Right atrium auricular region (tissue), 2 donors: ENCODE measurements around the gene TDO2. TPM values are rescaled to one million over a fixed set of nuclear protein-coding genes. Genes with fewer than 3 reads are reported as not detected.

Experiments
- DNase-seq: peaks from one replicate; pipeline ENCODE4 v3.0.0-alpha.2; 2019; ENCODE audit warnings: low spot score
- H3K27ac ChIP-seq, 2 donors: fragments of 200-600 bp; sonication (generic); 1 replicate in 1 of 2; 2 replicates in 1 of 2; pipeline ENCODE4 v1.5.1; 2016 to 2019
- H3K27me3 ChIP-seq, 2 donors: fragments of 200-600 bp; sonication (generic); one replicate each; pipeline versions ENCODE4 v1.5.1 to v1.6.0; 2017 to 2019
- H3K36me3 ChIP-seq: fragments of 200-600 bp; sonication (generic); one replicate; pipeline ENCODE4 v1.5.1; 2016
- H3K4me1 ChIP-seq, 2 donors: fragments of 200-600 bp; sonication (generic); one replicate each; pipeline versions ENCODE4 v1.5.1 to v1.6.0; 2017 to 2019
- H3K4me3 ChIP-seq, 2 donors: fragments of 200-600 bp; sonication (generic); 1 replicate in 1 of 2; 2 replicates in 1 of 2; pipeline ENCODE4 v1.5.1; 2017 to 2019; ENCODE audit warnings: mild to moderate bottlenecking in 1 of 2, moderate library complexity in 1 of 2
- H3K9me3 ChIP-seq, 2 donors: fragments of 200-600 bp; sonication (generic); one replicate each; pipeline ENCODE4 v1.5.1; 2019
- CTCF ChIP-seq, 2 donors: fragments of 200-600 bp; sonication (generic); IDR thresholded peaks; one replicate each; pipeline ENCODE4 v1.5.1; 2019; ENCODE audit warnings: antibody characterized with exemption in 2 of 2
- total RNA-seq, 2 donors: library from RNA; depleted of rRNA; stranded (reverse); fragments of >200 nt; gene quantifications; one replicate each; pipeline ENCODE4 v1.1.0, GENCODE V29; 2016

Gene TDO2
- total RNA-seq, 2 donors from 2014 or later = not detected

- Histone ChIP-seq H3K9me3 (no peaks in the 10 kb centered on the region), H3K27me3 (no peaks in the 10 kb centered on the region), H3K27ac (no peak overlapping the region), H3K4me3 (no peak overlapping the region), H3K36me3 (no peaks in the 10 kb centered on the region), H3K4me1 (peaks cover 0 to 5% of the 10 kb centered on the region in 2 donors)
- TF ChIP-seq CTCF (IDR thresholded peaks at IDR 0.05) = no peak
- no peak for DNase-seq
These were observed 51.4 kb downstream of the TDO2 start for GRCh38 chr4:155954939-155955338.

- no peaks in the 10 kb centered on the region for H3K9me3 ChIP-seq
- H3K36me3 ChIP-seq = no peaks in the 10 kb centered on the region
- peaks cover 0 to 5% of the 10 kb centered on the region in 2 donors for H3K4me1 ChIP-seq
- no peak for TF ChIP-seq CTCF (IDR thresholded peaks at IDR 0.05)
- no peak overlapping the region for H3K27ac ChIP-seq
- no peaks in the 10 kb centered on the region for H3K27me3 ChIP-seq
- no peak for DNase-seq
- H3K4me3 ChIP-seq = no peak overlapping the region
These were observed 53.0 kb downstream of the TDO2 start for GRCh38 chr4:155956461-155956860.

GRCh38 chr4:155959417-155959816 is 55.9 kb downstream of the TDO2 start:
- Histone ChIP-seq H3K36me3 (no peaks in the 10 kb centered on the region), H3K4me3 (no peak overlapping the region), H3K9me3 (no peaks in the 10 kb centered on the region), H3K27me3 (no peaks in the 10 kb centered on the region), H3K27ac (no peak overlapping the region), H3K4me1 (peaks cover 0 to 3% of the 10 kb centered on the region in 2 donors)
- TF ChIP-seq CTCF (IDR thresholded peaks at IDR 0.05) = no peak
- DNase-seq = no peak

- no peak for DNase-seq
- H3K4me3 ChIP-seq = no peak overlapping the region
- TF ChIP-seq CTCF (IDR thresholded peaks at IDR 0.05) = no peak
- no peaks in the 10 kb centered on the region for H3K27me3 ChIP-seq
- H3K4me1 ChIP-seq = peaks cover 0 to 3% of the 10 kb centered on the region in 2 donors
- no peaks in the 10 kb centered on the region for H3K9me3 ChIP-seq
- no peaks in the 10 kb centered on the region for H3K36me3 ChIP-seq
- H3K27ac ChIP-seq = peak overlapping the region in 1 of 2 donors; percentile 16
These were observed 57.0 kb downstream of the TDO2 start for GRCh38 chr4:155960522-155960921.

GRCh38 chr4:155961575-155961974 is 58.1 kb downstream of the TDO2 start:
- no peak for TF ChIP-seq CTCF (IDR thresholded peaks at IDR 0.05)

GRCh38 chr4:155962767-155963166 is 59.3 kb downstream of the TDO2 start:
- DNase-seq = no peak
- Histone ChIP-seq H3K36me3 (no peaks in the 10 kb centered on the region), H3K9me3 (no peaks in the 10 kb centered on the region), H3K27ac (no peak overlapping the region), H3K4me3 (no peak overlapping the region), H3K27me3 (no peaks in the 10 kb centered on the region), H3K4me1 (peaks cover 0 to 3% of the 10 kb centered on the region in 2 donors)
- TF ChIP-seq CTCF (IDR thresholded peaks at IDR 0.05) = no peak

More at GRCh38 chr4:155961575-155961974, 58.1 kb downstream of the TDO2 start:
- Histone ChIP-seq H3K27me3 (no peaks in the 10 kb centered on the region), H3K9me3 (no peaks in the 10 kb centered on the region), H3K27ac (no peak overlapping the region), H3K36me3 (no peaks in the 10 kb centered on the region), H3K4me1 (peaks cover 0 to 3% of the 10 kb centered on the region in 2 donors), H3K4me3 (no peak overlapping the region)
- no peak for DNase-seq
